Peyer's patch (tissue), 4 donors: ENCODE measurements around the gene DCC.

ENCODE experiments used
- POLR2A ChIP-seq, 2 donors: fragments of 450-650 bp; IDR thresholded peaks; one replicate each; pipeline ENCODE4 v1.5.1; 2017; ENCODE audit warnings: antibody characterized with exemption in 2 of 2, mild to moderate bottlenecking in 2 of 2, moderate library complexity in 2 of 2
- TF ChIP-seq, protein P1 (sequence below), 6 experiments: fragments of 450-650 bp in 4 of 6; fragments of 200-600 bp in 2 of 6; sonication (generic) in 1 of 6; IDR thresholded peaks; one replicate each; pipeline ENCODE4 v1.5.1; 2017 to 2019; ENCODE audit warnings: antibody characterized with exemption in 6 of 6, mild to moderate bottlenecking in 3 of 6, moderate library complexity in 1 of 6

DNA sequence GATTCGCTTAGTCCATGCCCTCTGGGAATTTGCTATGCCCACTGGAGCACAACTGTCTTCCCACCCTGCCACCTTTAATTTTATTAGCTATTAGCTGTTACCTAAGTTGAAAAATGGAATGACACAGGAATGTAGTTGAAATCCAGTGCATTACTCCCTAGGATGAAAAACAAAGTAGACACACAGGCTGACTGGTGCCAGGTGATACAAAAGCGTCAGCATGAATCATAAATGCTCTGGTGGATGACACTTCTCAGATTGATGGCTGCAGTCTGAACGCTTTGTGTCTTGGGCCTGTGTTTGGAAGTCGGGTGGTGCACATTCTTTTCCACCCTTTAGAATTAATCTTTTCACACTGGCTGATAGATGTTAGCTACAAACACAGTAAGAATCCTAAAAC is 802.0 kb downstream of the DCC start:
- TF ChIP-seq, protein P1, sequence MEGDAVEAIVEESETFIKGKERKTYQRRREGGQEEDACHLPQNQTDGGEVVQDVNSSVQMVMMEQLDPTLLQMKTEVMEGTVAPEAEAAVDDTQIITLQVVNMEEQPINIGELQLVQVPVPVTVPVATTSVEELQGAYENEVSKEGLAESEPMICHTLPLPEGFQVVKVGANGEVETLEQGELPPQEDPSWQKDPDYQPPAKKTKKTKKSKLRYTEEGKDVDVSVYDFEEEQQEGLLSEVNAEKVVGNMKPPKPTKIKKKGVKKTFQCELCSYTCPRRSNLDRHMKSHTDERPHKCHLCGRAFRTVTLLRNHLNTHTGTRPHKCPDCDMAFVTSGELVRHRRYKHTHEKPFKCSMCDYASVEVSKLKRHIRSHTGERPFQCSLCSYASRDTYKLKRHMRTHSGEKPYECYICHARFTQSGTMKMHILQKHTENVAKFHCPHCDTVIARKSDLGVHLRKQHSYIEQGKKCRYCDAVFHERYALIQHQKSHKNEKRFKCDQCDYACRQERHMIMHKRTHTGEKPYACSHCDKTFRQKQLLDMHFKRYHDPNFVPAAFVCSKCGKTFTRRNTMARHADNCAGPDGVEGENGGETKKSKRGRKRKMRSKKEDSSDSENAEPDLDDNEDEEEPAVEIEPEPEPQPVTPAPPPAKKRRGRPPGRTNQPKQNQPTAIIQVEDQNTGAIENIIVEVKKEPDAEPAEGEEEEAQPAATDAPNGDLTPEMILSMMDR (IDR thresholded peaks at IDR 0.05) = no peak
- TF ChIP-seq POLR2A (IDR thresholded peaks at IDR 0.05) = no peak
